NCI-H345 treated with DMSO at 0.1 percent for 48 hours (cell line): ENCODE results near the gene PPIL4.
"Not testable (repeated sequence)": the region's sequence is repeated elsewhere in the genome, so short reads cannot be mapped to it uniquely, and the experiment has no call there.

Source experiments
- DNase-seq: peaks from one replicate; lab custom pipeline; 2025; ENCODE audit not compliant: unreplicated experiment; lab: John Stamatoyannopoulos, UW

The PPIL4 gene

DNA sequence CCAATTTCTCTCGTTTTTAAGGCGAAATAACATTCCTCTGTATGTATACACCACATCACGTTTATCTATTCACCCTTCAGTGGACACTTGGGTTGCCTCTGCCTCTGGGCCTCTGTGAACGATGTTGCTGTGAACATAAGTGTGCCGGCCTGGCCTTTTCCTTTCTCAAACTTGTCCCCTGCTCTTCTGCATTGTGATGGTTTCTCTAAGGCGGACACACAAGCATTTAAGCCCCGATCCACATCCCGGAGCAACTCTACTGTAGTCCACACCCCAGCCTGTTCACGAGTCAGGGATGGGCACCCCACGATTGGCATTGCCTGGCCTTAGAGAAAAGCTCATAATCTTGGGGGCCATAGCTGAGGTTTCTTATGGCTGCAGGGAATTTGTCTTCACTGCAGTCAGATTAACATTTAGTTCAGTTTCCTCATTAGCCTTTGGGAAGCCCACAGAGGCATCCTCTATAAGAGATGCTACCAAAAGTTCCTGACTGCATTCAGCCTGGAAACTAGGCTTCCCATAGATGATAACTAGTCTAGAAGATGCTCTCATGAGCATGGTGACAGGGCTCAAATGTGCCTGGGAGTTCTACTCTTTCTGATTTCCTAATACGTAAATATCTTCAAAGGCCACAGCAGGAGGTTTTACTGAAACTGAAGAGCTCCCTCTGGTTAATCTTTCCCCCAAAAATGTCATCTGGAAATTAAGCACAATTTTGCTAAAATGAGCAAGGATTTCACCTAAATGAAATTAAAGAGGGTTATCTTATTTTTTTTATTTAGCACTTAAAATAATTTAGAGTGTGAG is 61.8 kb downstream of the PPIL4 start:
- DNase-seq, result no peak

DNA sequence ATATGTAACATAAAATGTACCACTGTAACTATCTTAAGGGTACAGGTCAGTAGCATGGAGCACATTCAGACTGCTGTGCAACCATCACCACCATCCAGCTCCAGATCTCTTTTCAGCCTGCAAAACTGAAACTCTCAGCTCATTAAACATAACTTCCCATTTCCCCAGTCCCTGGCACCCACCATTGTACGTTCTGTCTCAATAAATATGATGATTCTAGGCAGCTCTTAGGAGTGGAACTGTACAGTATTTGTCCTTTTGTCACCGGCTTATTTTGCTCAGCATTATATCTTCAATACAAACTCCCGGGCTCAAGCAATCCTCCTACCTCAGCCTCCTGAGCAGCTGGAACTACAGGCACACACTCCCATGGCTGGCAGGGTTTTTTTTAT is 62.5 kb downstream of the PPIL4 start:
- DNase-seq, result no peak

DNA sequence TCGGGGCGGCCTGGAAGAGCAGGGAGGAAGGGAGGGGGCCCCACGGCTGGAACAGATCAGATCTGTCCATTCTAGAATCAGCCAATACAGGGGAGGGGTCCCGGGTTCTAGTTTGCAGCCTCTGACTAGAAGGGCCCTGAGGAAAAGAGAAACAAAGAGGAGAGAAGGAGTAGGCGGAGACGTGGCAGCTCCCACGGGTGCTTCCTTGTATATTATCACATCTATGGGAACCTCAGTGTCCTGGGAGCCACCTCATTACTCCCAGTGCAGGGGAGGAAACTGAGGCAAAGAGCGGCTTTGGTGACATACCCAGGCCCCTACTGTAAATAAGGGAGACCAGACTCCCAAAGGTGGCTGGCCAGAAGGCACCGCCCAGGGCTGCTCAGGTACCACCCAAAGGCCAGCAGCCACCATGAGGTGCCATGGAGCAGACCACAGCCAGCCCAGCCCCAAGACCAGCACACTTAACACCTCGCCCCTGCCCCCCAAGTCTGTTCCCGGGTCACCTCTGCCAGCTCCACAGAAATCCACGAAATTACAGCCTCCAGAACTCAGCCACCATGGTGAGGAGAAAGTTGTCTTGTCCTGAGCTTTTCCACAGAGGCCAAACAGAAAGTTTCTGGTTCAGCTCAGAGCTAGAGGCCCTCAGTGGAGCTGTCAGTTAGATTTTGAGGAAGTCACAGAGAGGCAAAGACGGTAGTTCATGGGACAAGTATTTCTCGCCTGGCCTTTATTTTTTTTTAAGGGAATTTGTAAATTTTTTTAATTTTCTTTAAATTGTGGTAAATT is 63.1 kb downstream of the PPIL4 start:
- no peak for DNase-seq

DNA sequence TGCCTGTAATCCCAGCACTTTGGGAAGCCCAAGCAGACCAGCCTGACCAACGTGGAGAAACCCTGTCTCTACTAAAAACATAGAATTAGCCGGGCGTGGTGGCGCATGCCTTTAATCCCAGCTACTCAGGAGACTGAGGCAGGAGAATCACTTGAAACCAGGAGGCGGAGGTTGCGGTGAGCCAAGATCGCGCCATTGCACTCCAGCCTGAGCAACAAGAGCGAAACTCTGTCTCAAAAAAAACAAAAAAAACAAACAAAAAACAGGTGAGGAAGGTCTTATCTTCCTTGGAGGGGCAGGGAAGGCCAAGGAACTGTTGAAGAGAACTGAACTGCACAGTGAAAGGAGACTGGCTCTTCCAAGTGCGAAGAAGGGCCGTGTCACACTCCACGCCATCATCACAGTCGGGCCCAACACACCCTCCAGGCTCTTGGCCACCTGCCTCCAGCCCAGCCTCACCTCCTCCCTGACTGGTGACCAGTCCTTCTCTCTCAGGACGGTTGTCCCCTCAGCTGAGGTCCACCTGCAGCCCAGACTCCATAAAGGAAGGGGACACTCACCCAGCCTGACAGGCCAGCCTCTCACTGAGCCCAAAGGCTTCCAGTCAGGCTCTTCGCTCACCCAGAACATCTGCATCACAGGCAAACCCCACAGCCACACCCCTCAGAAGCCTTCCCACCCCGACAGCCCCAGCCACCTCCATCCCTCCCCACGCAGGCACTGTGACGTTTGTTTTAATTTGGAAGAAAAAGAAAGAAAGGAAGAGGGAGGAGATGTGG is 65.2 kb downstream of the PPIL4 start:
- no peak for DNase-seq

DNA sequence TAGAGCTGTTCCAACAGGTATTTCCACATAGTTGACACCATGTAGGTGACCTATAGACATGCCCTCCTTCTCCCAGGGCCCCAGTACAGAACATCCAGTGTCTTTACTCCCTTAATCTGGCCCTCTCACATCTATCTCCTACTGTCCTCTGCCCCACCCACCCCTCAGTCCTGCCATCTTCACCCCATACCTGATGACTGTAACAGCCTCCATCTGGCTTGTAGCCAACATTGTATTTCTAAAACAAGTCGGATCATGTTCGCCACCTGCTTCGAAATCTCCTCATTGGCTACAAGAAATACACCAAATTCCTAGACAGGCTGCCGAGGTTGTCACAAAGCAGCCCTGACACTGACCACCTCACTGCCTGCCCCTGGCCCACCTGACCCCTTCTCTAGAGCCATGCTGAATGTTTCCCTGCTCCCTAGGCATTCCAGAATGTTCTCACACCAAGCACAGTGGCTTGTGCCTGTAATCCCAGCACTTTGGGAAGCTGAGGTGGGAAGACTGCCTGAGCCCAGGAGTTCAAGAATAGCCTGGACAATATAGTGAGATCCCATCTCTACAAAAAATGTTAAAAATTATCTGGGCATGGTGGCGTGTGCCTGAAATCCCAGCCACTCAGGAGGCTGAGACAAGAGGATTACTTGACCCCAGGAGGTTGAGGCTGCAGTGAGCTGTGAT is 67.1 kb downstream of the PPIL4 start:
- no peak for DNase-seq

DNA sequence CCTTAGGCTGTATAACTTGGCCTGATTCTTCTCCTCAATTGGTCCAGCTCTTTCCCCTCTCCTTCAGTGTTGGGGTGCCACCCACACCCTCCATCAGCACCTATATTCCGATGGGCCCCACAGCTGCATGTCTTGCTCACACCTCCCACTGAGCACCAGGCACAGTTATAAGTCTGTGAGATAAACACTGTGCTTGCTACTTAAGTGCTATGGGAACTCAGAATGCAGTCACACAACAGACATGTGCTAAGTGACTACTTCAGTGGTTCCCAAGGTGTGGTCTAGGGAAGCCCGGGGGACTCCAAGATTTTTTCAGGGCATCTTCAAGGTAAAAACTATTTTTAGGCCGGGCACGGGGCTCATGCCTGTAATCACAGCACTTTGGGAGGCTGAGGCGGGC is 68.3 kb downstream of the PPIL4 start:
- no peak for DNase-seq

DNA sequence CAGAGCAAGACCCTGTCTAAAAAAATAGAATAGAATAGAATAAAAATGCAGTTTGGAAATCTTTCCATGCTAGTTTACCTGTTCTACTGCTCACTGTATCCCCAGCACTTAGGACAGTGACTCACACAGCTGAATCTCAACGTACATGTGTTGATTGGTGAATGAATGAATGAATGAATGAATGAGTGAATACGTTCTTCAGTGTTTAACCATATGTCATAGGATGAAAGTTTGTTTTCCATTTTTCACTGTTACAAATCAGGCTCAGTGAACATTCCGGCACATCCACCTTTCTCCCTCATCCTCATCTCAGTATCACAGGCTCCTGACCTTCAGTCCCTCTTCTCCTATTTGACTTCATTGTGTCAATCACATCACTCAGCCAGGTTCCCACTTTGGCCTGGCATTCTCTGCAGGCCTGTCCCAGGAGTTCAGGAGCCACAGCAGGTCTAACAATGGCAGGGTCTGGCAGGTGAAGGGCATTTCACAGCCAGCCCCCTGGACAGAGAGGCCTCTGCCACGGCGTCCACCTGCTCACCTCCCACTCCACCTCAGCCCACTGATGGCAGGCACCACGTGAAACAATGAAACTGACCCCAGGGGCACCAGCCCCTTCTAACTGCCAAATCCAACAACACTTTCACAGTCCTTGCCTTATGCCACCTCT is 68.9 kb downstream of the PPIL4 start:
- no peak for DNase-seq

DNA sequence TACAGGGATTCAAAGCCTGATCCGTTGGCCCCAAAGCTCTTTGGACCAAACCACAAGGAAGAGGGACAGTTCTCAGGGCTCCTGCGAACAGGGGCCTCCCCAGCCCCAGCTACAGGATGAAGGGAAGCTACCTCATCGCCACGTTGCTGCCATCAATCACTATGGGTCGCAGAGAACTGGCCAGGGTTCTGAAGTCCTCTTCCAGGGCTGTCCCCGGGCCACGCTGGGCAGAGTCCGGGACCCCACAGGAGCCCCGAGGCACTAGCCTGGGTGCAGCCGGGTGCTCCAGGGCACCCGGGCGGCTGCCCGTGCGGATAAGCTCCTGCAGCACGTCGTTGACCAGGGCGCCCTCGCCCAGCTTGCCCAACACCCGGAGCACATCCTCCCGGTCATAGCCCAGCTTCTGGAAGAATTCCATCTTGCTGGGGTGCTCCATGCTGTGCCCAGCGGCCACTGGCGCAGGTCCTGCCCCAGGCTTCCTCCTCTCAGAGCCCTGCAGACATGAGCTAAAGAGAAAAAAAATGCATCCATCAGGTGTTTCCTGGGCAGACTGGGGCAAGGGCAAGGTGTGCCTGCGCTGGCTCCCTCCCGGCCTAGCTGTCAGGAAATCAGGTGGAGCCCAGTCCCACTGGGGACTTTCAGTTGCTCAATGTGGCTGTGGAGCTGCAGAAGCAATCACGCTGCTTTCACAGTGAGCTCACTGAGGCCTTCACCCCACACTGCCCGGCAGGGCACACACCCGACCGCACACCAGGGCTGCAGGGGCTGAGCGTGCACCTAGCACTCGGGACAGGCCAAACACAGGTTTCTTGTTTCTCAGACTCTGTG is 71.5 kb downstream of the PPIL4 start:
- no peak for DNase-seq

DNA sequence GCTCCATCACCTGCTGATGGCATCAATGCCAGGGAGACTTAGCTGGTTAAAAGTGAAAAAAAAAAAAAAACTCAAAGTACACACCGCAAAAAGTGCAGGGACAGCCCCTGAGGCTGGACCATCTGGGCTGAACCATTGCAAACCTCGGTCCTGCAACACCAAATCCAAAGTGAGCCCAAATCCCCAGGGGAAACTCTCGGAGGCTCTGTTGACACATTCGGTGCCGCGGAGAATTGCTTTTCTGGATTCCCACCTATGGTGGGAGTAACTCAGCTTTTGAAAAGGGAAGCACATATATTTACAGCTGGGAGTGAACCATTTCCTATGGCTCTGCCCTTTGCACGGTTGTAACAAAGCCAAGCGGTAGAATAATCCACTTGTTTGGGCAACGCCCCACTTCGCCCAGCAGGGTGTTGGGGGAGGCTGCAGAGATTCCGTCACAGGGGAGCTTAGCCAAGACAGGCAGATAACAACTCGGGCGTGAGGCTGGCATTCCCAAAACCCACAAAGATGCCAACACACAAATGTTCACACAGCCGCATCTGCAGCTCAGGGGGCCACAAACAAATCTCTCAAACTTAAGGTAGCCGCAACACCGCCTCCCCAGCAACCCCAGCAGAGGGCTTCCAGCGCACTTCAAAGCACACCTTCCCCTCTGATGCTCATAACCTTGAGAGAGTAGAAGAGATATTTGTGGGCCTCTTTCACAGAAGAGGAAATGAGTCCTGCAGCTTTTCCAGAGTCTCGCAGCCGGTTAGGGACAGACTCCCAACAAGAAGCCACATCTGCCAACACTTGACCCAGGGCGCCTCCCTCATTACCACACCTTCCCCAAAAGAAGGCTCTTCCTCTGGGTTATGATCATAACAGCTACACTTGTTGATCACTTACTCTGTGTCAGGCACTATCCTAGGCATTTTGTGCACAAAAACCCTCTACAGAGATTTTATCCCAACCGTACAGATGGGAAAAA is 72.5 kb downstream of the PPIL4 start:
- DNase-seq, result no peak

DNA sequence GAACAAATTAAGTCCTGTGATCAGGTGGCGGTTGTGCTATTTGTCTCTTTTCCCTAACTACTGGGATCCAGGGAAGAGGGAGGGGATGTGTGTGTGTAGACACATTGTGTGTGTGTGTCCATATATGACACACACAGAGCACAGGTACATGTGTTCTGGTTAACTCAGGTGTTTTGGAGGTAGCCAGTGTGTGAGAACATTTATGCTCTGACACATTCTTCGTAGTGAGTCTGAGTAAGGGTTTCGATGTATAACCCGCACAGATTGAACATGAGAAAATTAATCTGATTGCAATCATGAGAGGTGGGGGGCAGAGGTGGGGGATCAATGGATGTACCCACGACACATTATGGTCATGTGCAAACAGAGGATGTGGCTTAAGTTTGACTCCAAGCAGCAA is 73.6 kb downstream of the PPIL4 start:
- DNase-seq, result no peak

DNA sequence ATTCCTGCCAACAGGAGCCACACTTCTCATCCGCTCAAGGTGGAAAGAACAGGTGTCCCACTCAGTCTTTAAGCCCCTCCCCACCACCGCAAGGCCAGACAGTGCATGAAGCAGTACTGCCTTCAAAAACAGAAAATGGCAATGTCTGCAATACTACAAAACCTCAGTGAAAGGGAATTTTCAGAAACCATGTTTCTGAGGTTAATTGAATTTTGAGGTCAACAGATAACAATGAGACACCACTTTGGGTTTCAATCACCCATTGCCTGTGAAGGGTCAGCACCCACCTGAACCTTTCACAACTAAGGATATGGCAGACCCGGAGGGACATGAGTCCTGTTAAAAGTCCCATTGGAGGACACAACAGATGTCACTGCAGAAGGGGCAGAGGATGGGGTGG is 74.0 kb downstream of the PPIL4 start:
- DNase-seq, result no peak

DNA sequence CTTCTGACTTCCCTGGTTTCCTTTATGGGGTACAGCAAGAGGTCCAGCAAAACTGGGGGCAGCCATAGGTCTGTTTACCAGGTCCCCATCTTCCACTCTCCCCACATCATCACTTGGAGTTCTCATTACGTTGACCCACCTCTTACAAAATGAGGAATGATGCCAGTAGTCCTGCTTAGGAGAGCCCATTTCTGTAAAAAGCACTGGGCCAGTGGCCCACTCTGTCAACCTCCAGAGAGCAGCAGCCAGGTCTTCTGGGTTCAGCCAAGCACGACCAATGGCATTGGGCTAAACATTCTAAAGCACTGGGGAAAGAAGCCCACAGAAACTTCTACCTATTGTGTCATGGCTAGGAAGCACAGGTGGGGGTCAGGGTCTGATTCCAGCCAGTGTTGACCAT is 74.9 kb downstream of the PPIL4 start:
- no peak for DNase-seq

DNA sequence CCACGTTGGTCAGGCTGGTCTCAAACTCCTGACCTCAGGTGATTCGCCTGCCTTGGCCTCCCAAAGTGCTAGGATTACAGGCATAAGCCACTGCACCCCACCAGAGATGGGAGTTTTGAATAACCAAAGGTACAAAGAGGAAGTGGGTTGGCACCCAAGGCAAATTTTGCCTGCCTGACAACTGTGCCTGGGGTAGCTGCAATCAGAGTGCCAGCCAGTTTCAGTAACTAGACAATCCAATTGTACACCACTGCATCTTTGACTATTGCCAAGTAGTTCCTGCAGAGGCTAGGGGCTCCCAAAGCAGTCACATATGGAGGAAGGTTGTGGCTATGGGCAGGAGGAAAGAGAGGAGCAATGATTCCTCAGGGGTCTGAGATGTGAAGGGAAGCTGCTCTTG is 77.7 kb downstream of the PPIL4 start:
- DNase-seq, result no peak

DNA sequence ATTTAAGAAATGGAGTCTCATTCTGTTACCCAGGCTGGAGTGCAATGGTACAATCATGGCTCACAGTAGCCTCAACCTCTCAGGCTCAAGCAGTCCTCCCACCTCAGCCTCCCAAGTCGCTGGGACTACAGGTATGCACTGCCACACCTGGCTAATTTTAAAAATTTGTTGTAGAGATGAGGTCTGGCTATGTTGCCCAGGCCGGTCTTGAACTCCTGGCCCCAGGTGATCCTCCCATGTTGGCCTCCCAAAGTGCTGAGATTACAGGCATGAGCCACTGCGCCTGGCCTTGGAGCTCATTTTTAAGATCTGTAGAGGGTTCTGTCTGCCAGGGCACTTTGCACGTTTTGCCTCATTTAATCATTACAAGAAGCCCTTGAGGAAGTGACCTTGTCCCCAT is 78.6 kb downstream of the PPIL4 start:
- no peak for DNase-seq

DNA sequence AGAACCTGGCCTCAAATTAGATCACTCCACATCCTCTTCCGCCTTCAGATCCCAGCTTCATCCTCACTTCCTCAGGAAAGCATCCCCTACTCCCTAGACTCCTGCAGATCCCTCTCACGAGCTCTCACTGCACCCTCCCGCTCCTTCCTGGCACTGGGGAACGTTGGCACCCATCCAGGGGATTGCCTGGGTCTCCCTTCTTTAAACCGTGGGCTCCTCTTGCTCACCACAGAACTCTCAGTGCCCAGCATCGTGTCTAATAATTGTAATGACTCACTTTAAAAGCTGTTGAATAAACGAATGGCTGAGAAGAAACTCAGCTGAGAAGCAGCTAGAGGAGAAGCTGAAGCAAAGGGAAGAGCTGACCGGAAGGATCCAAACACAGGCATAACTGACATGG is 81.4 kb downstream of the PPIL4 start:
- no peak for DNase-seq

DNA sequence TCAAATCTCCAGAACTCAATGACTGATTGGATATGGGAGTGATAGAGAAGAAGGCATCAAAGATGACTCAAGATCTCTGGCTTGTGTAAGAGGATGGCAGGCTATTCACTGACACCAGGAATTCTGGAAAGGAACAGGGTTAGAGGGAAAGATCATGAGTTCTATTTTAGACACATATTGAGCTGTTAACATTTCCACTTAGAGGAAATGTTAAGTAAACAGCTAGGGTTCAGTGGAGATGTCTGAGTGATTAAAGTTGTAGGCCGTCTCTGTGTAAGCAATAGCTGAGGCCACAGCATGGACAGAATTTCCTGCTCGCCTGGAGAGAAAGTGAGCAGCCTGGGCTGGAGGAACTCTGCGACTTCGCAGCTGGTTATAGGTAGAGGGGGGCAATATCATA is 82.1 kb downstream of the PPIL4 start:
- DNase-seq, result no peak

DNA sequence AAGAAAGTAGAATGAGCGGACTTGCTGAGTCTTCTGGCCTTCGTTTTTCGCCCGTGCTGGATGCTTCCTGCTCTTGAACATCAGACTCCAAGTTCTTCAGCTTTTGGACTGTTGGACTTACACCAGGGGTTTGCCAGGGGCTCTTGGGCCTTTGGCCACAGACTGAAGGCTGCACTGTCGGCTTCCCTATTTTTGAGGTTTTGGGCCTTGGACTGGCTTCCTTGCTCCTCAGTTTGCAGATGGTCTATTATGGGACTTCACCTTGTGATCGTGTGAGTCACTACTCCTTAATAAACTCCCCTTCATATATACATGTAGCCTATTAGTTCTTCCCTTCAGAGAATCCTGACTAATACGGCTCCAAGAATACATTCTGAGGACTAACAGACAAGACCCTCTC is 83.1 kb downstream of the PPIL4 start:
- DNase-seq, result not testable (repeated sequence)

DNA sequence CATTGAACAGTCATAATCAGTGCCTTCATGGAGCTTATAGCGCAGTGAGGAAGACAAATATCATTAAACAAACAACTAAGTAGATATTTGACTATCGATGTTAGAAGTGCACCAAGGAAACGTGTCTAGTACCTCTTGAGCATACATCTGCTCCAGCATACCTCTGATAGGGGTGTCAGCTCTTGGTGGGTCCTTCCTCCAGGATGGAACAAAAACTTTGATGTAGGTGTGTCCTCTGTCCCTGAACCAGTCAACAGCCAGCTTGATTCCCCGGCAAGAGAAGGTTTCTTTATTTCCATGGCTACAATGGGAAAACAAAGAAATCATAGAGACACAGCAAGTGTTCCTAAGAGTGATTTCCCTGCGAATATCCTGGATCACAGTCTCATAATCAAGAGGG is 84.2 kb downstream of the PPIL4 start:
- no peak for DNase-seq

DNA sequence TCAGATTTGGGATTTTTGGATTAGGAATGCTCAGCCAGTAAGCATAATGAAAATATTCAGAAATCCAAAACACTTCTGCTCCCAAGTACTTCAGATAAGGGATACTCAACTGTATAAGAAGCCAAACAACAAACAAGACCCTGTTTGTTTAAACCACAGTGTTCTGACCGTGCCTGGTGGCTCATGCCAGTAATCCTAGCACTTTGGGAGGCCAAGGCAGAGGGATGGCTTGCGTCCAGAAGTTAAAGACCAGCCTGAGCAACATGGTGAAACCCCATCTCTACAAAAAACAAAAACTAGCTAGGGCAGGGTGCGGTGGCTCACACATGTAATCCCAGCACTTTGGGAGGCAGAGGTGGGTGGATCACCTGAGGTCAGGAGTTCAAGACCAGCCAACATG is 85.6 kb downstream of the PPIL4 start:
- DNase-seq, result not testable (repeated sequence)
